Occipital lobe (tissue), 2 donors: ENCODE data around the gene BHLHA15. TPM values are rescaled to one million over a fixed set of nuclear protein-coding genes. Genes with fewer than 3 reads are reported as not detected.

ENCODE experiments used
- DNase-seq: peaks from one replicate; lab custom pipeline; 2025; lab: John Stamatoyannopoulos, UW
- total RNA-seq: library from RNA; depleted of rRNA; stranded (reverse); fragments of >200 nt; gene quantifications from one replicate; pipeline ENCODE4 v1.2.3, GENCODE V29; 2014

Gene BHLHA15
- 10.0 TPM for total RNA-seq

GRCh38 chr7:98211221-98211675 is at the start of gene BHLHA15:
TSS of gene BHLHA15 (plus strand) at chr7:98211439. CDS start at chr7:98212310, 871 bp downstream.
- no peak for DNase-seq

- no peak for DNase-seq
These were observed 48.5 kb upstream of the BHLHA15 start for GRCh38 chr7:98162758-98163157.

- DNase-seq = no peak
These were observed 48.0 kb upstream of the BHLHA15 start for GRCh38 chr7:98163269-98163668.

GRCh38 chr7:98163704-98164494 is 47.3 kb upstream of the BHLHA15 start:
- DNase-seq = no peak

- DNase-seq = no peak
These were observed 45.2 kb upstream of the BHLHA15 start for GRCh38 chr7:98165827-98166667.

GRCh38 chr7:98166668-98166970 is 44.6 kb upstream of the BHLHA15 start:
- no peak for DNase-seq

- no peak for DNase-seq
These were observed 43.6 kb upstream of the BHLHA15 start for GRCh38 chr7:98167653-98168052.

- peak; percentile 34 for DNase-seq
These were observed 42.9 kb upstream of the BHLHA15 start for GRCh38 chr7:98168181-98168903.

- DNase-seq = no peak
These were observed 42.2 kb upstream of the BHLHA15 start for GRCh38 chr7:98168904-98169621.

GRCh38 chr7:98170966-98171365 is 40.3 kb upstream of the BHLHA15 start:
- DNase-seq = no peak

GRCh38 chr7:98171449-98171848 is 39.8 kb upstream of the BHLHA15 start:
- no peak for DNase-seq

GRCh38 chr7:98174334-98175259 is 36.6 kb upstream of the BHLHA15 start:
- no peak for DNase-seq

GRCh38 chr7:98175260-98175940 is 35.8 kb upstream of the BHLHA15 start:
- DNase-seq = no peak

- no peak for DNase-seq
These were observed 33.7 kb upstream of the BHLHA15 start for GRCh38 chr7:98177553-98177952.

GRCh38 chr7:98178321-98178720 is 32.9 kb upstream of the BHLHA15 start:
- DNase-seq = peak; percentile 51

GRCh38 chr7:98178762-98179490 is 32.3 kb upstream of the BHLHA15 start:
- DNase-seq = no peak

- DNase-seq = no peak
These were observed 30.5 kb upstream of the BHLHA15 start for GRCh38 chr7:98180751-98181150.

GRCh38 chr7:98185101-98185500 is 26.1 kb upstream of the BHLHA15 start:
- DNase-seq = no peak
